HK-2 (cell line): ENCODE results near the gene CNTN2.

Experiments used
- DNase-seq: peaks from one replicate; pipeline ENCODE4 v3.0.0-alpha.2; 2018; ENCODE audit not compliant: unreplicated experiment

Gene CNTN2

DNA sequence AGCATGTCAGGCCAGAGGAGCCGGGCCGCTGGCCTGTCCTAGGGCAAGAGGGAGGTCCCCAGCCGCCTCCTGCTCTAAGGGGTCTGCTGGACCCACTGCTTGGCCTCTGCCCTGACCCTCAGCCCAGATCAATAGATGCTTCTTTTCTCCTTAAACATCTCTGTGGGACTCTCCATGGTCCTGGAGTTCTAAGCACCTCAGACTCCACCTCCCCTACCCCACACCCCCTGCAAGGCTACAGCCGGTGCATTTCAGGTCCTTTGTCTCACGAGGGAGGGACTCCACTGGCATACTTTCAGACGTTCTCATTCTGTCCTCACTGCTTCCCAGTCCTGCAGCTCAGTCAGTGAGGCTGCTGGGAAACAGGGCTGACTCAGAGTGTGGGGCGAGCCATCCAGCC, 11.0 kb downstream of the CNTN2 start:
- no peak for DNase-seq

DNA sequence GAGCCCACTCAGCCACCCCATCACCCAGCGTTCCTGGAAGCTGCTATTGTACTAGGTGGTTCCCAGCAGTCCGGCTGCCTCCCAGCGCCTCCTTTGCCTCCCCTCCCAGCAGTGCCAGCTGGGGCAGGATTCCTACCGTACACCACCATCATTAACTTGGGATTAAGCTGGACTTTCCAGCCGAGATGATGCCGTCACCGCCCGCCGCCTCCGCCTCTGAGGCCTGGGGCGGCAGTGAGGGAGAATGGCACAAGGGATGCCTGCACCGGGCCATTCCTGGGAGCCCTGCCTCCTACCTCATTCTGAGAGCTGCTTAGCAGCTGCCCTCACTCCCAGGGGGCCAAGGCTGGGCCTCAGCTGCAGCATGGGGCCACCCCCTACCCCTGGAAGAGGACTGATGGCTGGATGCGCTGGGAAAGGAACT, 13.2 kb downstream of the CNTN2 start:
- no peak for DNase-seq

DNA sequence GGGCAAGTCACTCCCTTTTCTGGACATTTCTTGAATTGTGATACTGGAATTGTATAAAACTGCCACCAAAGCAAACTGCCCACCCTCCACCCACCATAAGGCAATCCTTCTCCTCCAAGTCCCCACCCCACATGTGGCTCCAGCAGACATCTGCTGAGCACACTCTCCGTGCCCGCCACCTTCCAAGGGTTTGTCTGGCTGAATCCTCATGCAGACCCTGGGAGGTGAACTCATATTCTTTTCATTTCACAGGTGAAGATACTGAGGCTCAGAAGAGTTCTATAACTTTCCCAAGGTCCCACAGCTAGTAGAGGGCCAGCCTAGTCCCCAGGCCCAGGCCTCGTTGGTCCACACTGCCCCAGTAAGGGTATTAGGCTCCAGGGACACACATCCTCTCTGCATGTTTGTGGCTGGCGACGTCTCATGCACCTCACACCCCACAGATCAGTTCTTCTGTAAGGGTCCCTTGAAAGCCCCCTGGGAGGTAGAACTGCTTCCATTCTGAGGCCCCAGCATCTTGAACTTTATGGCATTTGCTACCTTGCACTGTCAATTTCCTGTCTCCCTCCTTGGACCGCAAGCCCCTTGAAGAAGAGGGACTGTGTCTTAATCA, 14.1 kb downstream of the CNTN2 start:
- no peak for DNase-seq

DNA sequence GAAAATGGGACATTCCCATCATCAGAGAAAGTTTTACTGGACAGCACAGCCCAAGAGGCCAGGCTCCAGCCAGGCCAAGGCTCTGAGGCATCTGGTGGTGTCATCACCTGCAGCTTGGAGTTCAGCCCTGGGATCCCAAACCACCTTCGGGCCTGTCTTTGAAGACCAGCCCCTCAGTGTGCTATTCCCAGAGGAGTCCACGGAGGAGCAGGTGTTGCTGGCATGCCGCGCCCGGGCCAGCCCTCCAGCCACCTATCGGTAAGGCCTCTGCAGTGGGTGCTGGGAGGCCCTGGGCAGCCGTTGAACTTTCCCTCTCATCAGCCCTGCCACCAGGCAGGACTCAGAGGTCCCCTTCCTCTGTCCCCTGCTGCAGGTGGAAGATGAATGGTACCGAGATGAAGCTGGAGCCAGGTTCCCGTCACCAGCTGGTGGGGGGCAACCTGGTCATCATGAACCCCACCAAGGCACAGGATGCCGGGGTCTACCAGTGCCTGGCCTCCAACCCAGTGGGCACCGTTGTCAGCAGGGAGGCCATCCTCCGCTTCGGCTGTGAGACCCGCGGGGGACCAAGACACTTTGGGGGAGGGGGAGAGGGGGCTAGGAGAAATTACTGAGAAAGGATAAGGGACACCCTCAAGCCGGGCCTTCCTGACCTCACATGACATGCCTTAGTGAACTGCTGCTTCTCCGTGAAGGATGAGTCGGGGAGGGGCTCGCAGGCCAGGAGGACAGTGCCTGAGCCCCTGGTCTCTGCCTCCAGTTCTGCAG, 15.0 kb downstream of the CNTN2 start:
- DNase-seq, result no peak

DNA sequence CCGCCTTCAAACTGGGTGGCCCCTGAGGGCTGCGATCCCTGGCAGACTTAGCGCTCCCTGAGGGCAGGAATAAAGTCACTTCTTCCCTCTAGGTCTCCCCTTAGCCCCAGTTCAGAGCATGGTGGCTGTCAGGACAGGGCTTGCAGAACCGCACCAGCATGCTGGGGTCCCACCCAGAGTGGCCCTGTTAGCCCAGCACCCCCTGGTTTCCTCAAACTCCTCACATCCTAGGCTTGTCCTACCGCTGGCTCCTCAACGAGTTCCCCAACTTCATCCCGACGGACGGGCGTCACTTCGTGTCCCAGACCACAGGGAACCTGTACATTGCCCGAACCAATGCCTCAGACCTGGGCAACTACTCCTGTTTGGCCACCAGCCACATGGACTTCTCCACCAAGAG, 15.8 kb downstream of the CNTN2 start:
- no peak for DNase-seq

DNA sequence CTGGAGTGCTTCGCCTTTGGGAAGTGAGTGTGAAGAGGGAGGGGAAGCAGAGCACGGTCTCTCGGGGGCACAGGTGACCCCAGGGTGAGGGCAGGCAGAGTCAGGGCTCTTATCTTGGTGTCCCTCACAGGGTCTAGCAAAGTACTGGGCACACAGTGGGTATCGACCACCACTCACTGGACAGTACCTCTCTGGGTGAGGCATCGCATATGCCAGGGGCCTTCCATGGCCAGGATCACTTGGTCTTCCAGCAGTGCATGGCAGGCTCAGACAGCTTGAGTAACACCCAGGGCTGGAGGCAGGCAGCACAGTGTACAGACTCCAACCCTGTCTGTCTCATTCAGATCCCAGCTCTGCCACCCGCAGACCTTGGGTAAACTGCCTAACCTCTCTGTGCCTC, 16.6 kb downstream of the CNTN2 start:
- no peak for DNase-seq

DNA sequence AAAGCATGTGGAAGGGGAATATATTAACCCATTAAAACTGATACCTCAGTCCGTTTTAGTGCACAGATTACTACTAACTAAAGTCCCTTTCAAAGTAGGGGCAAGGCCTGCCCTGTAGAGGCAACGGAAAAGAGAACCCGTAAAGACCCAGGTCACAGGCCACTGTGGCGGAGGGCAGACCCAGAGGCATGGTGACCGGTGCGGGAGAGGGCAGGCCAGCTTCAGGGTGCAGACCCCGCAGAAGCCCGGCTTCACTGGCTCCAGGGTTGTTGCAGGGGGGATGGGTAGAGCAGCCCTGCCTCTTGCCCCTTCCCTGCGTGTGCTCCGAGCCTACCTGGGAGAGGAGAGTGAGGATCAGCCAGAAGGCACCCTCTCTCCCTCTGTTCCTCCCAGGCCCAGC, 17.7 kb downstream of the CNTN2 start:
- DNase-seq, result no peak

DNA sequence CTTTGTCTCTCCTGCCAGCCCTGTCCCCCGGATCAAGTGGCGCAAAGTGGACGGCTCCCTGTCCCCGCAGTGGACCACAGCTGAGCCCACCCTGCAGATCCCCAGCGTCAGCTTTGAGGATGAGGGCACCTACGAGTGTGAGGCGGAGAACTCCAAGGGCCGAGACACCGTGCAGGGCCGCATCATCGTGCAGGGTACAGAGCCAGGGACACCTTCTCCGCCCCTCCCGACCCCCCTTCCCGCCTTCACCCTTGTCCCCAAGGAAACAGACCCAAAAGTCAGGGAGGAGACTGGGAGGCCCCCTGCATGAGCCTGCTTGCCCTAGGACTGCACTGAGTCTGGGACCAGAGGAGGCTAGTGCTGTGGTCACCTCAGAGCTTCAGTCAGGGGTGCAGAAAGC, 18.2 kb downstream of the CNTN2 start:
- no peak for DNase-seq

DNA sequence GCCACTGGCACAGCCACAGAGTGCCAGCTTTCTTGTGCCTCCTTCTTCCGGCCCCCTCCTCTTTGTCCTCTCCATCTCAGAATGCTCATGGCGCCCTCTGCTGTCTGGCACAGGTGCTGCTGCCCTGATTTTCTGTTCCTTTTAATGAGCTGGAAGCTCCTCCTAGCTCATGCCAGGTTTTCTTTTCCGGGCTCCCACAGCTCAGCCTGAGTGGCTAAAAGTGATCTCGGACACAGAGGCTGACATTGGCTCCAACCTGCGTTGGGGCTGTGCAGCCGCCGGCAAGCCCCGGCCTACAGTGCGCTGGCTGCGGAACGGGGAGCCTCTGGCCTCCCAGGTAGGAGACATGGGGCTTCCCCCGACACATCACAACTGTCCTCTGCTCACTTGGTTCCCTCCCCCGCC, 18.7 kb downstream of the CNTN2 start:
- peak; percentile 71 for DNase-seq

DNA sequence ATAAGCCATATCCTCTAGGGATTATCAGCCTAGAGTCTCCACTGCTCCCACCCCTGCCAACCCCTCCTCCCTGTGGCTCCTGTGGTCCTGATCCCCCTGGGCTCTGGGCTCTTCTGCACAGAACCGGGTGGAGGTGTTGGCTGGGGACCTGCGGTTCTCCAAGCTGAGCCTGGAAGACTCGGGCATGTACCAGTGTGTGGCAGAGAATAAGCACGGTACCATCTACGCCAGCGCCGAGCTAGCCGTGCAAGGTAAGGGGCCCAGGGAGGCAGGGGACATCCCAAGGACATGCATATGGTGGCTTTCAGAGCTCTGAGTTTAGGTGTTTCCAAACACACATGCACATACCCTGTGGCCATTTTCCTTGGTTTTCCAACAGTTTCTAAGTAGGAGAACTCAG, 19.3 kb downstream of the CNTN2 start:
- no peak for DNase-seq

DNA sequence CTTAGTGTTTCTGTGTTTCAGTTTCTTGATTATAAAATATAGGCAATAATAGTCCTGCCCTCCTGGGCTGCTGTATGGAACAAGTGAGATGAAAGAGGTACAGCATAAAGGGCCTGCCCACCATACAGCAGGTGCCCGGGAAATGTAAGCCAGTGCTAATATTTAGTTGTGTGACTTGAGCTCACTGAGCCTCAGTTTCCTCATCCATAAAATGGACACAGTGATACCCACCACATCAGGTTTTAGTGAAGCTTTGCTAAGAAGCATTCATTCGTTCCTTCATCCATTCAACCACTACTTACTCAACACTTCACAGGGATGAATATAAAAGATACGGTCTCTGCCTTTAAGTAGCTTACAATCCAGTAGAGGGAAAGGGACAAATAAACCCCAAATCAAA, 19.9 kb downstream of the CNTN2 start:
- no peak for DNase-seq

DNA sequence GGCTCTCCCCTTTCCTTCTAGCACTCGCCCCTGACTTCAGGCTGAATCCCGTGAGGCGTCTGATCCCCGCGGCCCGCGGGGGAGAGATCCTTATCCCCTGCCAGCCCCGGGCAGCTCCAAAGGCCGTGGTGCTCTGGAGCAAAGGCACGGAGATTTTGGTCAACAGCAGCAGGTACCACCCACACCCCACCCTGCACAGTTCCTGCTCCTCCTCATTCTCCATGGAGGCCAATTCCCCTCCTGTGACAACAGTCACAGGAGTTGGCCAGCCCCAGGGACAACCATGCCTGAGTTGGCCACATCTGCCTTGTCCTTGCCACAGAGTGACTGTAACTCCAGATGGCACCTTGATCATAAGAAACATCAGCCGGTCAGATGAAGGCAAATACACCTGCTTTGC, 21.3 kb downstream of the CNTN2 start:
- DNase-seq, result no peak

DNA sequence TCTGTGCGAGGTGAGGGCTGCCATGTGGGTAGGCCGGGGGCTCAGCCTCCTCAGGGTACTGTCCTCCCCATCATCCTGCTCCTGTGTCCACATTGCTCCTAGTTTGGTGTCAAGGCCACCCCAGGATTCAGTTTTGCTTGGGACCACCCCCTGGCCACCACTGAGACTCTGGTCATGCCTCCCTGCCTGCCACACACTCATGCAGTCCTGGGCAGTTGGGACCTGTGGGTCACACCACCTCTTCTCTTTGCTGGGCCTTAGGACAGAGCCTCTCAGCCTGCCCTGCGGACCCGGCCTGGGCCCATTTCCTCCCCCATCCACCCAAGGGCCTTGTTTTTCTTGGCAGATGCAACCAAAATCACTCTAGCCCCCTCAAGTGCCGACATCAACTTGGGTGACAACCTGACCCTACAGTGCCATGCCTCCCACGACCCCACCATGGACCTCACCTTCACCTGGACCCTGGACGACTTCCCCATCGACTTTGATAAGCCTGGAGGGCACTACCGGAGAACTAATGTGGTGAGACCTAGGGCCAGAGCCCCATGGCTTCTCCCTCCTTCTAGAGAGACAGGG, 21.8 kb downstream of the CNTN2 start:
- no peak for DNase-seq

DNA sequence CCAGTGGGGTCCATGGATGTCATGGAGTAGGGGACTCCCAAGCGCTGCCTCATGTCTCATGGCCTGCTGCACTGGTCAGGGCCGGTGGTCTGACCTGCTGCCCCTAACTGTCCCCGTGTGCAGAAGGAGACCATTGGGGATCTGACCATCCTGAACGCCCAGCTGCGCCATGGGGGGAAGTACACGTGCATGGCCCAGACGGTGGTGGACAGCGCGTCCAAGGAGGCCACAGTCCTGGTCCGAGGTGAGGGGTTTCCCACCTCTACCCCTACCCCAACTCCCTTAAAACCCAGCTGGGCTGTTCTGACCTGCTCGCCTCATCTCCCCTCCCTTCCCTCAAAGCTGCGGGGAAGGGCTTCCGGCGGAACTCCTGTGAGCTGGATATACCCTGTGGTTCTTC, 22.7 kb downstream of the CNTN2 start:
- no peak for DNase-seq

DNA sequence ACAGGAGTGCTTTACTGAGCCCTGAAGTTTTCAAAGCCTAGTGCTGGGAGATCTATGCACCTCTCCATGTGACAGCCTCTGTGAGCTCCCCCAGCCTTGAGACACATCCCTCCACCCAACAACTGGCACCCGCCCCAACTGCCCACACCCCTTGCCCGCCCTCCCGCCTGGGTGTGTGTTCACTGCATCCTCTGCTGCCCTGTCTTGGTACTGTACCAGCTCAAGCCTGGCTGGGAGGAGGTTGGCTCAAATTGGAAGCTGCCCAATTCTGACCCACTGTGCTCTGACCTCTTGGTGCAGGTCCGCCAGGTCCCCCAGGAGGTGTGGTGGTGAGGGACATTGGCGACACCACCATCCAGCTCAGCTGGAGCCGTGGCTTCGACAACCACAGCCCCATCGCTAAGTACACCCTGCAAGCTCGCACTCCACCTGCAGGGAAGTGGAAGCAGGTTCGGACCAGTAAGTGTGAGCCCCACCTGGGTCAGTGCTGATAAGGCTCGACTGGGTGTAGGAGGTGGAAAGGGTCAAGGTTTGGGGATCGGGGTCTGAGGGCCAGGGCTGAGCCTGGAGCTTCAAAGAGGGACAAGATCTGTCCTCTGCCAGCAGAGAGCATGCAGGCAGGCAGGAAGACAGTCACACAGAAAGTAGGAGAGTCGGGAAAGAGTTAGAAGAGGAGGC, 23.3 kb downstream of the CNTN2 start:
- DNase-seq, result no peak

DNA sequence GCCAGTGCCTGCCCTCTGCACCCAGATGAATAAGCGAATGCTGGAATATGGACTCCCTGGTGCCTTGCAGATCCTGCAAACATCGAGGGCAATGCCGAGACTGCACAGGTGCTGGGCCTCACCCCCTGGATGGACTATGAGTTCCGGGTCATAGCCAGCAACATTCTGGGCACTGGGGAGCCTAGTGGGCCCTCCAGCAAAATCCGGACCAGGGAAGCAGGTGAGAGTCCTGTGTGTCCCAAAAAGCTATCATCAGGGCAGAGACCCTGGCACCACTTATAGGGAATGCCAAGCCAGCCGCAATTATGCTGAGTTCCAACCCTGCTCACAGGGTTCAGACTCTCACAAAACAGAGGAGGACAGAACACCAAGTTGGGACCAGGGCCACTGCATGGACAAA, 24.0 kb downstream of the CNTN2 start:
- DNase-seq, result no peak

DNA sequence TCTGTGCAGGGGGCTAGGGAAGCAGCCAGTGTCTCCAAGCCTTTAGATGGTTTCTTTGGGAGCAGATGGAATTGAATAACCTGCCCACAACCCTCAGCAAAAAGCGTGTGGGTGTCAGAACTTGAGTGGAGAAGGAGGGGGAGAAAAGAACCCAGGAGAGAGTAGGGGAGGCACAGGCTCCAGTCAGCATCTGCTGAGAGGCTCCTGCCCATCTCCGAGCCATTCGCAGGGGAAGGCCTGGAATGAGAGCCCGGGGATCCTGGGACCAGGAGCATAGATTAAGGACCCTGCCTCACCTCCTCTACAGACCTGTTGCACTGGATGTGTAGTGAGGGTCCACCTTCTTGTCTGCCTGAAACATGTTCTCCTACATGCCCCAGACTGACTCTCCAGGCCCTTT, 25.0 kb downstream of the CNTN2 start:
- no peak for DNase-seq

DNA sequence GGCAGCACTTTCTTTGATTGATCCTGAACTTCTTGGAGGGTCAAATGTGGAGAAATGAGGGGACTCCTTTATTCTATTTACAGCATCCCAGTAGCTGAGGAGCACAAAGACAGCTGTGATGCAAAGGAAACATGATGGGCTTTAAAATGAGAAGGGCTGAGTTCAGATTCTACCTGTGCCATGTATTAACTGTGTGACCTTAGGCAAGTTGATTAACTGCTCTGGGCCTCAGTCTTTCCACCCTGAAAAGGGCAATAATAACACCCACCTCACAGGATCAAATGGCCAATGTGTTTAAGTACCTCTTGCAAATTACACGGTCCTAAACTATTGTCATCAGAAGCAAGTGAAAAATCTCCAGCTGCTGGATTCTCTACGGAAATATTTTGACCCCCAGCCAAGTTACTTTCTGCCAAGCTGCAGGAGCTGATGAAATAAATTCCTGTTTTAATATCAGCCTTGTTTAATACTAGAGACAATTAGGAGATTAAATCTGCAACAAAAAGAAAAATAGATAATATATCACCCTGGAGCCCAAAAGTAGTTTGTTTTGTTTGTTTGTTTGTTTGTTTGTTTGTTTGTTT, 25.5 kb downstream of the CNTN2 start:
- DNase-seq, result no peak

DNA sequence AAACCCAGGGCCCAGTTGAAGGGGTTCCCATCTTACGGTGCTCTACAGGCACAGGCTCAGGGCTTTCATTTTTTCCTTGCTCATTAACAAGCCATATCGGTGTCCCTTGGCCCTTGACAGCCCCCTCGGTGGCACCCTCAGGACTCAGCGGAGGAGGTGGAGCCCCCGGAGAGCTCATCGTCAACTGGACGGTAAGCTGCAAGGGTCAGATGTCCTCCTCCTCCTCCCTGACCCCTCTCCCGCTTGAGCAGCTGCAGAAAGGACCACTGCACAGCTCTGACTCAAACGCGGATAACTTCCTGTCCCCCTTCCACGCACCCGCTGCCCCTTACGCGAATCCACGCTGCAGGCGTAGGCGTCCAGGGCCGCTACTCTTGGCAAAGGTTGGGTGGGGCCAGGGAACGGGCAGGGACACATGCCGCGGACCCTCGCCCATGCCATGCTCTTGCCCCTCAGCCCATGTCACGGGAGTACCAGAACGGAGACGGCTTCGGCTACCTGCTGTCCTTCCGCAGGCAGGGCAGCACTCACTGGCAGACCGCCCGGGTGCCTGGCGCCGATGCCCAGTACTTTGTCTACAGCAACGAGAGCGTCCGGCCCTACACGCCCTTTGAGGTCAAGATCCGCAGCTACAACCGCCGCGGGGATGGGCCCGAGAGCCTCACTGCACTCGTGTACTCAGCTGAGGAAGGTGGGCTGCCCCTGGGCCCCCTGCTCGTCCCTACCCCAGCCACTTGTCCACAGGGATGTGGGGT, 26.5 kb downstream of the CNTN2 start:
- no peak for DNase-seq

DNA sequence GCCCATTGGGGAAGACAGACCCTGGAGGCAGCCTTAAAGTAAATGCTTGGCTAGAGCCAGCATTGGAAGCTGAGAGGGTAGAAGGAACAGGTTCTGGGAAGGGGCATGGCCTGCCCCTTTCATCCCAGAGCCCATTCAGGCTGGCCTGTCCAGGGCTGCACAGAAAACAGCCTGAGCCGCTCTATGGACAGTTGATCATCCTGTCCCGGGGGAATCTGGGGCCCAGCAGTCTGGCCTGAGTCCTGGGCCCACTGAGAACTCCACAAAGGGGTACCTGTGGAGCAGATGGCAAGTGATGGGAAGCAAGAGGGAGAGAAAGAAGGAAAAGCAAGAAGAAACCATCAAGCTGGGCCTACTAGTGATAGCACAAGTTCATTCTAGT, 28.0 kb downstream of the CNTN2 start:
- no peak for DNase-seq

DNA sequence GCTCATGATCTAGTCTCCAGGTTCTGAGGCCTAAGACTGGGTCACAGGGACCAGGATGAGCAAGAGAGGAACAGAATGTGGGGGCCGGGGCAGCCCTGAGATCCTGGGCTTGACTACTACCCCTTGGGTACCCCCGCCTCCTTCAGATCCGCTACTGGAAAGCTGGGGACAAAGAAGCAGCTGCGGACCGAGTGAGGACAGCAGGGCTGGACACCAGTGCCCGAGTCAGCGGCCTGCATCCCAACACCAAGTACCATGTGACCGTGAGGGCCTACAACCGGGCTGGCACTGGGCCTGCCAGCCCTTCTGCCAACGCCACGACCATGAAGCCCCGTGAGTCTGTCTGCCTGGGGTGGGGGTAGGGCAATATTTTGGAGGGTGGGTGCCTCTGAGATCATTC, 28.8 kb downstream of the CNTN2 start:
- DNase-seq, result no peak

DNA sequence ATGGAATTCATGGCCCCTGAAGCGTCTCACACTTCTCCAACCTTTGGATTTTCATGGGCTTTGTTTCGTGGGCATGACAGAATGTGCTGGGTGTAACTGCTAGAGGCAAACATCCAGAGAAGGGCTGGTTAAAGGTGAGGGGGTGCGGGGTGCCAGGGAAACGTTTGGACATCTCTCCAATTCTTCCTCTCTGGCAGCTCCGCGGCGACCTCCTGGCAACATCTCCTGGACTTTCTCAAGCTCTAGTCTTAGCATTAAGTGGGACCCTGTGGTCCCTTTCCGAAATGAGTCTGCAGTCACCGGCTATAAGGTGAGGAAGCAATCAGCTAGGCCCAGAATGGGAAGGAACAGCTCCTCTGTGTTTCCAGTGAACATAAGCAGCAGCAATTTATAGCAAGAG, 29.3 kb downstream of the CNTN2 start:
- DNase-seq, result no peak
